T follicular helper cell (primary cell): ENCODE results near the gene RIOK2.

Experiments used
- DNase-seq: peaks from one replicate; pipeline ENCODE4 v3.0.0-alpha.2; 2020; ENCODE audit warnings: low read depth

The RIOK2 gene

DNA sequence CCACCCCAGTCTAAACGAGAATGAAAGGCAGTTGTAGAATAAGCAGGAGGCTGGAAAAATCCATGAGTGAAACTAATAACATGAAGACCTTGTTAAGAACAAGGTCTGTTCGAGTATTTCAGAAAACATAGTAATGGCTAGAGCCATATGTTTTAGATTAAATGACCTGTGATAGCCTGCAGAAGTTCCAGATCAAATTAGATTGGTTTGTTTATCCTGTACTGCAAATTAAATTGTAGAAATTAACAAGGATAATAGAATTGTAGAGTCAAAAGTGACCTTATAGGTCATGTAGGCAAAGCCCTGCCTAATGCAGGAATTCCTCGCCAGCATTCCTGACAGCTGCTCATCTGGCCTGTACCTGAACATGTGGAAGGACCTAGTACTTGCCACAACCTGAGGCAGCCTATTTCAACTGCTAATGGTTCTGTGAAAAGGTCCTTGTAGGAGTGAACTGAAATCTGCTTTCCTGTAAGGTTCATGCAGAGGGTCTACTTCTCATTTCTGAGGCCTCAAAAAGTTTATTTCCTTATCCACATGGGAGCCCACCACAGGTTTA lies 57.8 kb downstream of the RIOK2 start:
- no peak for DNase-seq

DNA sequence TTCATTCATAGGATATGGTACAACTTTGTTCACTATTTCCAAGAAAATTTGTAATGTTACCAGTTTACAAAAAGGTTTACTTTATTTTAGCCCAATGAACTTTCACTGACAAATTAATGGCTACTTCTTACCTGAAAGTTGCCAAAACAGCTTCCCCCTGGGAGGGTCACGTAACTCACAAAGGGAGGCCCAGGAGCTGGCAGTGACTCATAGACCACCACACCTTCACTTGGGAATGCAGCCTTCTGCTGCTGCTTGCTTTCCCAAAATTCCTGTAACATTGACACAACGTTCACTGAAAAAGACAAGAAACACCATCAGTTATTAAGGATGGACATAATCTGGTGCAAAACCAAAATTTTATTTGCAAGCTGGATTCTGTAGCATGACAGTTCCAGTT lies 58.7 kb downstream of the RIOK2 start:
- no peak for DNase-seq

DNA sequence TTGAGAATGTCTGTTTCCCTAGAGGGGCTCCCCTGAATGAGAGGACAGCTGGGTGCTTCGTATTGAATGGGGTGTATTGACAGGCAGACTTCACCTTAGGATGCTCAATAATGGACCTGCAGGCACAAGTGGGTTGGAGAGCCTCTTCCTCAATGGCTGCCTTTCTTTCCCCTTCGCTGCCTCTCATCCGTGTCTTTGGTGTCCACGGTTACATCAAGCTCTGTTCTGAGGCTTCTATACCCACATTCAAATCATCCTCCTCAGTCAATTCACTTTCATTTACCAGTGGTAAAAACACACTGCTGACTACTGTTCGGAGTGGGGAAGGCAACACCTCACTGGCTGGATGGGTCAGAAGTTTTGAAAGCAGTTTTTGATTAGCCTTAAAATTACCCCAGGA lies 61.2 kb downstream of the RIOK2 start:
- DNase-seq: no peak

DNA sequence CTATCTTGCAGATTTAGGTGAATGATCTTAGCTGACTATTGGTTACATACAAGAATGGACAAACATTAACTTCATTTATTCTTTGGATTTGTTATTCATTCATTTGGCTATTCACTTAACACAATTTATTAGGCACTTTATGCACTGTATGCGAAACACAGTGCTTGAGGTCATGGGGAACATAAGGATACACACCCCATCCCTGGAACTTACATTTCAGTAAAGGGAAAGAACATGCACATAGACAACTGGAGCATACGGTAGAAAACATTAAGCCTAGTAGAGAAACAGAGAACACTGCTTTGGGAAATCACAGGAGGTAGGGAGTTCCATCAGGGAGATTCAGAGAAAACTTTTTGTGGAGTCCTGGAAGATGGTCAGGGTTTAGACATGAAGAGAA lies 62.9 kb downstream of the RIOK2 start:
- DNase-seq: no peak

- DNase-seq: no peak
Observed at GRCh38 chr5:97119007-97119390, 64.0 kb downstream of the RIOK2 start.

- no peak for DNase-seq
Observed at GRCh38 chr5:97118261-97119006, 64.6 kb downstream of the RIOK2 start.

GRCh38 chr5:97115932-97116331 lies 67.1 kb downstream of the RIOK2 start:
- no peak for DNase-seq

DNA sequence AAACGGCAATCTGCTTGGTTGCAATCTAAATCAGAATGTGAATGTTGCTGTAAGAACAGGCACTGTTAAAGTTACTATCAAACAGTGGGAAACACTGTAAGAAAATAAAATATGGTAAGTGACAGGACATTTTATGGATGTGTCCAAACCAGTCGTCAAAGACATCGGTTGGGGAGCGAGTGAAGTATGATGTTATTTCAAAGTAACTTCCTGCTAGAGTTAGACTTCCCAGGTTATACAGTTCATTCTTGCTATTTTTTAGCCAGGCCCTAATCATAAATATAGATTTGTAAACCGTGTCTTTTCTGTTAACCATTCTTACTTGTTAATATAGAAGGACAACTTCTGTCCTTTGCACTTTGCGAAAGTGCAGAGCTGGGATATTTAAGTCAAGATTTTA lies 70.8 kb downstream of the RIOK2 start:
- no peak for DNase-seq

- DNase-seq: no peak
Observed at GRCh38 chr5:97111616-97112015, 71.4 kb downstream of the RIOK2 start.

- no peak for DNase-seq
Observed at GRCh38 chr5:97111004-97111403, 72.0 kb downstream of the RIOK2 start.
